GM23338 (cell line): ENCODE results near the gene ARHGAP10. TPM values are rescaled to one million over a fixed set of nuclear protein-coding genes. Genes with fewer than 3 reads are reported as not detected.

Experiments
- ATAC-seq: fragments of 200-7000 bp; cut with Tn5 transposase; 3 replicates; pipeline ENCODE4 v1.9.1; 2020
- DNase-seq: peaks from one replicate; pipeline ENCODE4 v3.0.0-alpha.2; 2015; ENCODE audit warnings: low spot score
- H2AFZ ChIP-seq: fragments of 200-600 bp; sonication (generic); 2 replicates; pipeline ENCODE4 v1.8.0; 2016; ENCODE audit warnings: antibody characterized with exemption, mild to moderate bottlenecking, moderate library complexity
- H3F3A ChIP-seq: fragments of 200-600 bp; sonication (generic); replicated peaks from 2 replicates; pipeline ENCODE4 v1.8.0; 2017; ENCODE audit warnings: antibody characterized with exemption, mixed run types, low read depth
- H3K27ac ChIP-seq: fragments of 200-600 bp; sonication (generic); 2 replicates; pipeline ENCODE4 v1.6.1; 2016; ENCODE audit warnings: low read depth
- H3K27me3 ChIP-seq: fragments of 200-600 bp; sonication (generic); 2 replicates; pipeline ENCODE4 v1.8.0; 2016; ENCODE audit warnings: mild to moderate bottlenecking, mixed run types, moderate library complexity; ENCODE audit not compliant: insufficient read depth
- H3K36me3 ChIP-seq: fragments of 200-600 bp; sonication (generic); 2 replicates; pipeline ENCODE4 v1.8.0; 2016; ENCODE audit warnings: mild to moderate bottlenecking; ENCODE audit not compliant: insufficient read depth
- H3K4me1 ChIP-seq: fragments of 200-600 bp; sonication (generic); 2 replicates; pipeline ENCODE4 v1.8.0; 2016; ENCODE audit warnings: mild to moderate bottlenecking, moderate library complexity; ENCODE audit not compliant: insufficient read depth
- H3K4me2 ChIP-seq: fragments of 200-600 bp; sonication (generic); 2 replicates; pipeline ENCODE4 v1.7.1; 2017; ENCODE audit warnings: mixed run types
- H3K4me3 ChIP-seq: fragments of 200-600 bp; sonication (generic); 2 replicates; pipeline ENCODE4 v1.6.1; 2016; ENCODE audit warnings: mixed run types
- H3K79me2 ChIP-seq: fragments of 200-600 bp; sonication (generic); replicated peaks from 2 replicates; pipeline ENCODE4 v1.8.0; 2017; ENCODE audit warnings: mild to moderate bottlenecking; ENCODE audit not compliant: insufficient read depth
- H3K9me2 ChIP-seq: fragments of 200-600 bp; sonication (generic); 2 replicates; pipeline ENCODE4 v1.8.0; 2017; ENCODE audit not compliant: insufficient read depth
- H4K20me1 ChIP-seq: fragments of 200-600 bp; sonication (generic); replicated peaks from 2 replicates; pipeline ENCODE4 v1.8.0; 2017; ENCODE audit warnings: mild to moderate bottlenecking; ENCODE audit not compliant: insufficient read depth
- H3K27ac Mint-ChIP-seq: 2 replicates; pipeline ENCODE4 v1.8.0; 2020; ENCODE audit warnings: inconsistent platforms, mild to moderate bottlenecking, moderate library complexity, mixed read lengths
- H3K27me3 Mint-ChIP-seq: 3 replicates; pipeline ENCODE4 v1.8.0; 2022; ENCODE audit warnings: low read depth, mild to moderate bottlenecking, moderate library complexity, mixed read lengths, inconsistent platforms; ENCODE audit not compliant: insufficient read depth, poor library complexity
- H3K36me3 Mint-ChIP-seq: 3 replicates; pipeline ENCODE4 v1.8.0; 2021; ENCODE audit warnings: low read depth, mild to moderate bottlenecking, inconsistent platforms, moderate library complexity, mixed read lengths
- H3K4me1 Mint-ChIP-seq: 3 replicates; pipeline ENCODE4 v1.8.0; 2020; ENCODE audit warnings: mild to moderate bottlenecking, inconsistent platforms, mixed read lengths
- H3K4me3 Mint-ChIP-seq: 3 replicates; pipeline ENCODE4 v1.8.0; 2021; ENCODE audit warnings: moderate library complexity, mild to moderate bottlenecking, inconsistent platforms, mixed read lengths
- H3K9me3 Mint-ChIP-seq: 3 replicates; pipeline ENCODE4 v1.8.0; 2020; ENCODE audit warnings: moderate library complexity, mild to moderate bottlenecking, inconsistent platforms, mixed read lengths
- CREB1 ChIP-seq: fragments of 250-450 bp; sonication (Bioruptor Pico); IDR thresholded peaks from 2 replicates; pipeline ENCODE4 v1.5.0; 2020; ENCODE audit warnings: low read depth, mild to moderate bottlenecking, moderate library complexity
- EZH2 ChIP-seq: fragments of 200-600 bp; sonication (generic); IDR thresholded peaks from one replicate; pipeline ENCODE4 v1.8.0; 2017; ENCODE audit warnings: antibody characterized with exemption, mild to moderate bottlenecking, low read depth; ENCODE audit not compliant: unreplicated experiment
- EZH2phosphoT487 ChIP-seq: fragments of 200-600 bp; sonication (generic); IDR thresholded peaks from one replicate; pipeline ENCODE4 v1.8.1; 2018; ENCODE audit warnings: antibody characterized with exemption; ENCODE audit not compliant: unreplicated experiment
- JUNB ChIP-seq: IDR thresholded peaks from one replicate; pipeline ENCODE4 v1.6.1; 2016; ENCODE audit warnings: antibody characterized with exemption; ENCODE audit not compliant: unreplicated experiment
- NANOG ChIP-seq: IDR thresholded peaks from 2 replicates; pipeline ENCODE4 v1.6.1; 2016; ENCODE audit warnings: antibody characterized with exemption, borderline replicate concordance
- POLR2AphosphoS5 ChIP-seq: IDR thresholded peaks from 2 replicates; pipeline ENCODE4 v1.6.1; 2016; ENCODE audit warnings: antibody characterized with exemption, low read depth
- STAT1 ChIP-seq: IDR thresholded peaks from one replicate; pipeline ENCODE4 v1.6.1; 2016; ENCODE audit warnings: antibody characterized with exemption; ENCODE audit not compliant: unreplicated experiment
- ZNF331 ChIP-seq: fragments of 250-450 bp; sonication (Bioruptor Pico); IDR thresholded peaks from 2 replicates; pipeline ENCODE4 v1.5.0; 2020; ENCODE audit warnings: low read depth, mild to moderate bottlenecking, moderate library complexity
- polyA plus RNA-seq: library from polyadenylated mRNA; unstranded; fragments of >200 nt; fragmentation: Nextera tagmentation; extraction: Ambion mirVana; gene quantifications from 2 replicates; pipeline ENCODE4 v1.2.1, GENCODE V29; 2016
- total RNA-seq: library from RNA; depleted of rRNA; stranded (reverse); fragments of >200 nt; shearing (Covaris generic); gene quantifications from 2 replicates; pipeline ENCODE4 v1.2.3, GENCODE V29; 2014
- TF ChIP-seq, protein P1 (sequence below), 2 experiments: fragments of 200-600 bp in 1 of 2; sonication (generic) in 1 of 2; conservative IDR thresholded peaks; 2 replicates each; pipeline versions ENCODE4 v1.5.1 to v1.6.1; 2016 to 2017; ENCODE audit warnings: antibody characterized with exemption in 2 of 2, low read depth in 2 of 2, mild to moderate bottlenecking in 2 of 2, moderate library complexity in 1 of 2
- TF ChIP-seq, protein P2 (sequence below): IDR thresholded peaks from 2 replicates; pipeline ENCODE4 v1.6.1; 2016; ENCODE audit warnings: antibody characterized with exemption
- TF ChIP-seq, protein P3 (sequence below): fragments of 250-450 bp; sonication (Bioruptor Pico); IDR thresholded peaks from 2 replicates; pipeline ENCODE4 v1.5.0; 2020; ENCODE audit warnings: mild to moderate bottlenecking, moderate library complexity

ARHGAP10 gene
- total and polyA plus RNA-seq, 2 experiments from 2014 or later: 5.1 to 6.3 TPM

DNA sequence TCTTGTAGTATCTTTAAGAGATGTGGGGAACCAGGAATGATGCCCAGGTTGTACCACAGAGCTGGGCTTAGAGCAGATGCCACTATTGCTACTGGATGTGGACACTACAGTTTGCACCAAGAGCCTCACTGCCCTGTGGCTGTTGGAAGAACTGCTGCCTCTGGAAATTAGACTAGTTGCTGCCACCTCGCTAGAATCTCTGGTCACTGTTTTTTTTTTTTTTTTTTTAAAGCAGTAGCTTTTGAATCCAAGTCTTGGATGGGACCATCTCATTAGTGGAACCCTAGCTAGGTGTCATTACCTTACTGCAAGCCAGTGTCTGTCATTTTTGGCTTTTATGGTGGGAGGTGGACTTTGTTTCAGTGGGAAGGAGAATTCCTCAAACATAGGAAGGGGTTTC is 105.5 kb downstream of the ARHGAP10 start:
- Mint-ChIP-seq H3K27me3 (no peaks in the 10 kb centered on the region), H3K27ac (no peak overlapping the region), H3K36me3 (no peaks in the 10 kb centered on the region; the same call in 2 of the 3 replicates), H3K4me3 (no peak overlapping the region), H3K4me1 (peaks cover 31% of the 10 kb centered on the region), H3K9me3 (no peaks in the 10 kb centered on the region)
- no peaks in the 10 kb centered on the region for H3K79me2 ChIP-seq
- H3K27ac ChIP-seq: no peak overlapping the region
- no peaks in the 10 kb centered on the region for H3K27me3 ChIP-seq
- peak; percentile 36 for DNase-seq
- H3K4me2 ChIP-seq: no peak overlapping the region
- no peaks in the 10 kb centered on the region for H3K9me2 ChIP-seq
- no peak overlapping the region for H2AFZ ChIP-seq
- no peaks in the 10 kb centered on the region for H4K20me1 ChIP-seq
- no peaks in the 10 kb centered on the region for H3K36me3 ChIP-seq
- H3K4me3 ChIP-seq: no peak overlapping the region
- H3F3A ChIP-seq: no peaks in the 10 kb centered on the region
- H3K4me1 ChIP-seq: peaks cover 23% of the 10 kb centered on the region
- TF ChIP-seq, protein P1, sequence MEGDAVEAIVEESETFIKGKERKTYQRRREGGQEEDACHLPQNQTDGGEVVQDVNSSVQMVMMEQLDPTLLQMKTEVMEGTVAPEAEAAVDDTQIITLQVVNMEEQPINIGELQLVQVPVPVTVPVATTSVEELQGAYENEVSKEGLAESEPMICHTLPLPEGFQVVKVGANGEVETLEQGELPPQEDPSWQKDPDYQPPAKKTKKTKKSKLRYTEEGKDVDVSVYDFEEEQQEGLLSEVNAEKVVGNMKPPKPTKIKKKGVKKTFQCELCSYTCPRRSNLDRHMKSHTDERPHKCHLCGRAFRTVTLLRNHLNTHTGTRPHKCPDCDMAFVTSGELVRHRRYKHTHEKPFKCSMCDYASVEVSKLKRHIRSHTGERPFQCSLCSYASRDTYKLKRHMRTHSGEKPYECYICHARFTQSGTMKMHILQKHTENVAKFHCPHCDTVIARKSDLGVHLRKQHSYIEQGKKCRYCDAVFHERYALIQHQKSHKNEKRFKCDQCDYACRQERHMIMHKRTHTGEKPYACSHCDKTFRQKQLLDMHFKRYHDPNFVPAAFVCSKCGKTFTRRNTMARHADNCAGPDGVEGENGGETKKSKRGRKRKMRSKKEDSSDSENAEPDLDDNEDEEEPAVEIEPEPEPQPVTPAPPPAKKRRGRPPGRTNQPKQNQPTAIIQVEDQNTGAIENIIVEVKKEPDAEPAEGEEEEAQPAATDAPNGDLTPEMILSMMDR (conservative IDR thresholded peaks at IDR 0.05; ENCODE audit: low read depth in 2 of 2): no peak
- TF ChIP-seq ZNF331 (CRISPR knock-in tag) (no peak), POLR2AphosphoS5 (no peak)
- peak; percentile 57 for ATAC-seq

DNA sequence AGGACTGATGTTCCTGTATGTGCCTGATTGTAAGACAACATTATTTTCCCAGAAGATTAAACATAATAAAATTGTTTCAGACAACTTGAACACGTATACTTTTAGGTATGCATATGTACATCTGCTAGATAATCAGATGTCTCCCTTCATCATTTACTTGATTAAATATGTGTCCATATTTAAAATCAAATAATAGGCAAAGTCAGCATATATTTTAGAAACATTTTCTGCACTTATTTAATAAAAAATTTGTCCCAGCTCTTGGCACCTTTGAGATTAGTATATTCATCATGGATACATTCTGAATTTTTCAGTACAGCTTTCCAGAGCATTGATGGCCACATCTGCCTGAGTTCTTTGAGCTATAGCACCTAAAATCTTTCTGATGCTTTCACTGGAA is 106.0 kb downstream of the ARHGAP10 start:
- Histone ChIP-seq H3K36me3 (no peaks in the 10 kb centered on the region), H2AFZ (no peak overlapping the region), H3K4me3 (no peak overlapping the region), H3K79me2 (no peaks in the 10 kb centered on the region), H3K27me3 (no peaks in the 10 kb centered on the region), H3K4me2 (no peak overlapping the region), H3F3A (no peaks in the 10 kb centered on the region), H3K4me1 (peaks cover 23% of the 10 kb centered on the region), H3K9me2 (no peaks in the 10 kb centered on the region), H4K20me1 (no peaks in the 10 kb centered on the region), H3K27ac (no peak overlapping the region)
- ATAC-seq (no peak), DNase-seq (no peak)
- H3K4me3 Mint-ChIP-seq: no peak overlapping the region
- H3K36me3 Mint-ChIP-seq: no peaks in the 10 kb centered on the region; the same call in 2 of the 3 replicates
- no peaks in the 10 kb centered on the region for H3K27me3 Mint-ChIP-seq
- H3K27ac Mint-ChIP-seq: no peak overlapping the region
- H3K4me1 Mint-ChIP-seq: peaks cover 35% of the 10 kb centered on the region
- no peaks in the 10 kb centered on the region for H3K9me3 Mint-ChIP-seq
- TF ChIP-seq, protein P2, sequence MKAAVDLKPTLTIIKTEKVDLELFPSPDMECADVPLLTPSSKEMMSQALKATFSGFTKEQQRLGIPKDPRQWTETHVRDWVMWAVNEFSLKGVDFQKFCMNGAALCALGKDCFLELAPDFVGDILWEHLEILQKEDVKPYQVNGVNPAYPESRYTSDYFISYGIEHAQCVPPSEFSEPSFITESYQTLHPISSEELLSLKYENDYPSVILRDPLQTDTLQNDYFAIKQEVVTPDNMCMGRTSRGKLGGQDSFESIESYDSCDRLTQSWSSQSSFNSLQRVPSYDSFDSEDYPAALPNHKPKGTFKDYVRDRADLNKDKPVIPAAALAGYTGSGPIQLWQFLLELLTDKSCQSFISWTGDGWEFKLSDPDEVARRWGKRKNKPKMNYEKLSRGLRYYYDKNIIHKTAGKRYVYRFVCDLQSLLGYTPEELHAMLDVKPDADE: no peak
- no peak for TF ChIP-seq POLR2AphosphoS5
- TF ChIP-seq STAT1: no peak
- TF ChIP-seq JUNB: no peak
- TF ChIP-seq, protein P1 (conservative IDR thresholded peaks at IDR 0.05; ENCODE audit: low read depth in 2 of 2): no peak
- TF ChIP-seq, protein P3, sequence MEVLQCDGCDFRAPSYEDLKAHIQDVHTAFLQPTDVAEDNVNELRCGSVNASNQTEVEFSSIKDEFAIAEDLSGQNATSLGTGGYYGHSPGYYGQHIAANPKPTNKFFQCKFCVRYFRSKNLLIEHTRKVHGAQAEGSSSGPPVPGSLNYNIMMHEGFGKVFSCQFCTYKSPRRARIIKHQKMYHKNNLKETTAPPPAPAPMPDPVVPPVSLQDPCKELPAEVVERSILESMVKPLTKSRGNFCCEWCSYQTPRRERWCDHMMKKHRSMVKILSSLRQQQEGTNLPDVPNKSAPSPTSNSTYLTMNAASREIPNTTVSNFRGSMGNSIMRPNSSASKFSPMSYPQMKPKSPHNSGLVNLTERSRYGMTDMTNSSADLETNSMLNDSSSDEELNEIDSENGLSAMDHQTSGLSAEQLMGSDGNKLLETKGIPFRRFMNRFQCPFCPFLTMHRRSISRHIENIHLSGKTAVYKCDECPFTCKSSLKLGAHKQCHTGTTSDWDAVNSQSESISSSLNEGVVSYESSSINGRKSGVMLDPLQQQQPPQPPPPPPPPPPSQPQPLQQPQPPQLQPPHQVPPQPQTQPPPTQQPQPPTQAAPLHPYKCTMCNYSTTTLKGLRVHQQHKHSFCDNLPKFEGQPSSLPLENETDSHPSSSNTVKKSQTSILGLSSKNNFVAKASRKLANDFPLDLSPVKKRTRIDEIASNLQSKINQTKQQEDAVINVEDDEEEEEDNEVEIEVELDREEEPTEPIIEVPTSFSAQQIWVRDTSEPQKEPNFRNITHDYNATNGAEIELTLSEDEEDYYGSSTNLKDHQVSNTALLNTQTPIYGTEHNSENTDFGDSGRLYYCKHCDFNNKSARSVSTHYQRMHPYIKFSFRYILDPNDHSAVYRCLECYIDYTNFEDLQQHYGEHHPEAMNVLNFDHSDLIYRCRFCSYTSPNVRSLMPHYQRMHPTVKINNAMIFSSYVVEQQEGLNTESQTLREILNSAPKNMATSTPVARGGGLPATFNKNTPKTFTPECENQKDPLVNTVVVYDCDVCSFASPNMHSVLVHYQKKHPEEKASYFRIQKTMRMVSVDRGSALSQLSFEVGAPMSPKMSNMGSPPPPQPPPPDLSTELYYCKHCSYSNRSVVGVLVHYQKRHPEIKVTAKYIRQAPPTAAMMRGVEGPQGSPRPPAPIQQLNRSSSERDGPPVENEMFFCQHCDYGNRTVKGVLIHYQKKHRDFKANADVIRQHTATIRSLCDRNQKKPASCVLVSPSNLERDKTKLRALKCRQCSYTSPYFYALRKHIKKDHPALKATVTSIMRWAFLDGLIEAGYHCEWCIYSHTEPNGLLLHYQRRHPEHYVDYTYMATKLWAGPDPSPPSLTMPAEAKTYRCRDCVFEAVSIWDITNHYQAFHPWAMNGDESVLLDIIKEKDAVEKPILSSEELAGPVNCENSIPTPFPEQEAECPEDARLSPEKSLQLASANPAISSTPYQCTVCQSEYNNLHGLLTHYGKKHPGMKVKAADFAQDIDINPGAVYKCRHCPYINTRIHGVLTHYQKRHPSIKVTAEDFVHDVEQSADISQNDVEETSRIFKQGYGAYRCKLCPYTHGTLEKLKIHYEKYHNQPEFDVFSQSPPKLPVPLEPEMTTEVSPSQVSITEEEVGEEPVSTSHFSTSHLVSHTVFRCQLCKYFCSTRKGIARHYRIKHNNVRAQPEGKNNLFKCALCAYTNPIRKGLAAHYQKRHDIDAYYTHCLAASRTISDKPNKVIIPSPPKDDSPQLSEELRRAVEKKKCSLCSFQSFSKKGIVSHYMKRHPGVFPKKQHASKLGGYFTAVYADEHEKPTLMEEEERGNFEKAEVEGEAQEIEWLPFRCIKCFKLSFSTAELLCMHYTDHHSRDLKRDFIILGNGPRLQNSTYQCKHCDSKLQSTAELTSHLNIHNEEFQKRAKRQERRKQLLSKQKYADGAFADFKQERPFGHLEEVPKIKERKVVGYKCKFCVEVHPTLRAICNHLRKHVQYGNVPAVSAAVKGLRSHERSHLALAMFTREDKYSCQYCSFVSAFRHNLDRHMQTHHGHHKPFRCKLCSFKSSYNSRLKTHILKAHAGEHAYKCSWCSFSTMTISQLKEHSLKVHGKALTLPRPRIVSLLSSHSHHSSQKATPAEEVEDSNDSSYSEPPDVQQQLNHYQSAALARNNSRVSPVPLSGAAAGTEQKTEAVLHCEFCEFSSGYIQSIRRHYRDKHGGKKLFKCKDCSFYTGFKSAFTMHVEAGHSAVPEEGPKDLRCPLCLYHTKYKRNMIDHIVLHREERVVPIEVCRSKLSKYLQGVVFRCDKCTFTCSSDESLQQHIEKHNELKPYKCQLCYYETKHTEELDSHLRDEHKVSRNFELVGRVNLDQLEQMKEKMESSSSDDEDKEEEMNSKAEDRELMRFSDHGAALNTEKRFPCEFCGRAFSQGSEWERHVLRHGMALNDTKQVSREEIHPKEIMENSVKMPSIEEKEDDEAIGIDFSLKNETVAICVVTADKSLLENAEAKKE (CRISPR knock-in tag): no peak
- TF ChIP-seq EZH2: no peak
- no peak for TF ChIP-seq CREB1
- TF ChIP-seq EZH2phosphoT487: no peak
- no peak for TF ChIP-seq NANOG
